ENCODE measurements around the gene NSL1.

The NSL1 gene

GRCh38 chr1:212733109-212733508, 58.5 kb downstream of the NSL1 start:
- TF ChIP-seq CTCF (IDR thresholded peaks at IDR 0.05) = no peak

GRCh38 chr1:212731630-212732029, 59.9 kb downstream of the NSL1 start:
- no peak for TF ChIP-seq CTCF (IDR thresholded peaks at IDR 0.05)

- TF ChIP-seq CTCF (IDR thresholded peaks at IDR 0.05) = no peak
Observed at GRCh38 chr1:212728606-212729005, 63.0 kb downstream of the NSL1 start.

GRCh38 chr1:212727386-212728181, 64.0 kb downstream of the NSL1 start:
- no peak for TF ChIP-seq CTCF (IDR thresholded peaks at IDR 0.05)

GRCh38 chr1:212722270-212722957, 69.2 kb downstream of the NSL1 start:
- no peak for TF ChIP-seq CTCF (IDR thresholded peaks at IDR 0.05)

- TF ChIP-seq CTCF (IDR thresholded peaks at IDR 0.05) = no peak
Observed at GRCh38 chr1:212721388-212722247, 70.0 kb downstream of the NSL1 start.

- no peak for TF ChIP-seq CTCF (IDR thresholded peaks at IDR 0.05)
Observed at GRCh38 chr1:212719633-212720032, 71.9 kb downstream of the NSL1 start.

Measured in LNCAP (cell line).